Measurements from ENCODE around the gene HTRA2. TPM values are rescaled to one million over a fixed set of nuclear protein-coding genes. Genes with fewer than 3 reads are reported as not detected.
"Not testable (repeated sequence)": the region's sequence is repeated elsewhere in the genome, so short reads cannot be mapped to it uniquely, and the experiment has no call there.

The HTRA2 gene
- total RNA-seq: 10 to 100 TPM; 39.0 to 39.7 TPM

GRCh38 chr2:74529357-74530238 is at the start of gene HTRA2, which contains the start of gene AUP1:
TSS of gene HTRA2 (plus strand) at chr2:74529933. CDS start at chr2:74530007, 74 bp downstream.
TSS of gene AUP1 (minus strand) at chr2:74529706. CDS start at chr2:74529629, 77 bp downstream.
- intact Hi-C loops (cut with micrococcal nuclease): loop anchor here (1.0 to 10.0 kb wide), 14 partner anchors 13 to 705 kb away; partner anchors contain the start of genes C2orf81, DOK1, HK2 and INO80B
- peaks cover 40% of the 10 kb centered on the region for H3K4me1 Mint-ChIP-seq (ENCODE audit: low read depth)
- H3K9me3 Mint-ChIP-seq: no peaks in the 10 kb centered on the region
- peaks cover 48% of the 10 kb centered on the region for H3K36me3 Mint-ChIP-seq (ENCODE audit: low read depth)
- peak within 1 kb of the TSS; percentile 98 for H3K4me3 Mint-ChIP-seq
- peak within 1 kb of the TSS; percentile 91 for H3K27ac Mint-ChIP-seq
- CTCF ChIA-PET: interaction anchor here (0.9 to 4.4 kb wide), 10 partner anchors 9 to 60 kb away, joined by 3 to 39 read pairs (median 4); partner anchors contain the start of genes CCDC142 and TTC31
- DNase-seq: peak; percentile 96
- H3K27me3 Mint-ChIP-seq (ENCODE audit: low read depth): no peaks in the 10 kb centered on the region

GRCh38 chr2:74481431-74481830 is 48.3 kb upstream of the HTRA2 start:
- H3K27me3 Mint-ChIP-seq (ENCODE audit: low read depth): no peaks in the 10 kb centered on the region
- intact Hi-C loops (cut with micrococcal nuclease): loop anchor here (5.0 kb wide), 1 partner anchor 236 kb away; no protein-coding TSS in a partner anchor
- no peak overlapping the region for H3K27ac Mint-ChIP-seq
- H3K4me3 Mint-ChIP-seq: peak overlapping the region; percentile 93
- CTCF ChIA-PET: interaction anchor here (1.1 to 8.2 kb wide), 10 partner anchors 9 to 104 kb away, joined by 3 to 144 read pairs (median 9); partner anchors contain the start of genes HTRA2, INO80B, LBX2 and MRPL53
- H3K9me3 Mint-ChIP-seq: no peaks in the 10 kb centered on the region
- peaks cover 32% of the 10 kb centered on the region for H3K4me1 Mint-ChIP-seq (ENCODE audit: low read depth)
- peaks cover 16% of the 10 kb centered on the region for H3K36me3 Mint-ChIP-seq (ENCODE audit: low read depth)
- no peak for DNase-seq

- intact Hi-C loops (cut with micrococcal nuclease): loop anchor here (2.0 to 5.0 kb wide), 2 partner anchors 235 to 353 kb away; partner anchors contain the start of gene HK2
- peaks cover 16% of the 10 kb centered on the region for H3K36me3 Mint-ChIP-seq (ENCODE audit: low read depth)
- peak overlapping the region; percentile 98 for H3K27ac Mint-ChIP-seq
- H3K9me3 Mint-ChIP-seq: no peaks in the 10 kb centered on the region
- DNase-seq: peak; percentile 57
- H3K27me3 Mint-ChIP-seq (ENCODE audit: low read depth): no peaks in the 10 kb centered on the region
- peak overlapping the region; percentile 93 for H3K4me3 Mint-ChIP-seq
- peaks cover 32% of the 10 kb centered on the region for H3K4me1 Mint-ChIP-seq (ENCODE audit: low read depth)
- CTCF ChIA-PET: interaction anchor here (0.5 to 8.2 kb wide), 18 partner anchors 7 to 109 kb away, joined by 3 to 144 read pairs (median 6); partner anchors contain the start of genes AUP1, HTRA2, INO80B and LBX2
These were observed 47.6 kb upstream of the HTRA2 start for GRCh38 chr2:74481961-74482800.

GRCh38 chr2:74482801-74483674 is 46.7 kb upstream of the HTRA2 start, which contains the start of the genes CCDC142 and TTC31:
TSS of gene CCDC142 (minus strand) at chr2:74482998. CDS start at chr2:74482837, 161 bp downstream.
TSS of gene TTC31 (plus strand) at chr2:74483081. CDS start at chr2:74483096, 15 bp downstream.
- peak within 1 kb of the TSS; percentile 93 for H3K4me3 Mint-ChIP-seq
- H3K27me3 Mint-ChIP-seq (ENCODE audit: low read depth): no peaks in the 10 kb centered on the region
- peaks cover 17% of the 10 kb centered on the region for H3K36me3 Mint-ChIP-seq (ENCODE audit: low read depth)
- CTCF ChIA-PET: interaction anchor here (0.5 to 8.2 kb wide), 23 partner anchors 8 to 198 kb away, joined by 3 to 144 read pairs (median 4); partner anchors contain the start of genes AUP1, HTRA2, INO80B and LBX2
- peaks cover 32% of the 10 kb centered on the region for H3K4me1 Mint-ChIP-seq (ENCODE audit: low read depth)
- peak within 1 kb of the TSS; percentile 98 for H3K27ac Mint-ChIP-seq
- intact Hi-C loops (cut with micrococcal nuclease): loop anchor here (1.0 to 5.0 kb wide), 11 partner anchors 11 to 393 kb away; partner anchors contain the start of genes AUP1, HK2, HTRA2 and MRPL53
- H3K9me3 Mint-ChIP-seq: no peaks in the 10 kb centered on the region
- DNase-seq: peak; percentile 97

- not testable (repeated sequence) for DNase-seq; H3K27me3 Mint-ChIP-seq (ENCODE audit: low read depth); H3K9me3 Mint-ChIP-seq
- peak overlapping the region; percentile 93 for H3K4me3 Mint-ChIP-seq
- CTCF ChIA-PET: interaction anchor here (0.6 to 8.2 kb wide), 19 partner anchors 8 to 804 kb away, joined by 3 to 144 read pairs (median 4); partner anchors contain the start of genes HTRA2, INO80B and MRPL53
- H3K4me1 Mint-ChIP-seq (ENCODE audit: low read depth): peaks cover 32% of the 10 kb centered on the region
- H3K27ac Mint-ChIP-seq: peak overlapping the region; percentile 98
- H3K36me3 Mint-ChIP-seq (ENCODE audit: low read depth): peaks cover 18% of the 10 kb centered on the region
- intact Hi-C loops (cut with micrococcal nuclease): loop anchor here (1.0 to 5.0 kb wide), 11 partner anchors 11 to 393 kb away; partner anchors contain the start of genes AUP1, HK2, HTRA2 and MRPL53
These were observed 46.0 kb upstream of the HTRA2 start for GRCh38 chr2:74483675-74484164.

GRCh38 chr2:74486141-74486540 is 43.6 kb upstream of the HTRA2 start:
- H3K27ac Mint-ChIP-seq: no peak overlapping the region
- H3K4me1 Mint-ChIP-seq (ENCODE audit: low read depth): peaks cover 15% of the 10 kb centered on the region
- H3K4me3 Mint-ChIP-seq: no peak overlapping the region
- no peak for DNase-seq
- intact Hi-C loops (cut with micrococcal nuclease): no loop called here
- H3K9me3 Mint-ChIP-seq: no peaks in the 10 kb centered on the region
- H3K27me3 Mint-ChIP-seq (ENCODE audit: low read depth): no peaks in the 10 kb centered on the region
- CTCF ChIA-PET: interaction anchor here (8.2 kb wide), 1 partner anchor 100 kb away, joined by 144 read pairs; no protein-coding TSS in a partner anchor
- peaks cover 16% of the 10 kb centered on the region for H3K36me3 Mint-ChIP-seq (ENCODE audit: low read depth)

- DNase-seq: no peak
- intact Hi-C loops (cut with micrococcal nuclease): no loop called here
- Mint-ChIP-seq H3K36me3 (ENCODE audit: low read depth) (peaks cover 27% of the 10 kb centered on the region), H3K4me3 (no peak overlapping the region), H3K27me3 (ENCODE audit: low read depth) (no peaks in the 10 kb centered on the region), H3K9me3 (no peaks in the 10 kb centered on the region), H3K27ac (no peak overlapping the region), H3K4me1 (ENCODE audit: low read depth) (peaks cover 6% of the 10 kb centered on the region)
- CTCF ChIA-PET: interaction anchor here (0.6 kb wide), 1 partner anchor 172 kb away, joined by 3 read pairs; no protein-coding TSS in a partner anchor
These were observed 40.9 kb upstream of the HTRA2 start for GRCh38 chr2:74488643-74489481.

GRCh38 chr2:74489906-74490305 is 39.8 kb upstream of the HTRA2 start:
- intact Hi-C loops (cut with micrococcal nuclease): no loop called here
- Mint-ChIP-seq H3K27ac (no peak overlapping the region), H3K36me3 (ENCODE audit: low read depth) (peaks cover 27% of the 10 kb centered on the region), H3K4me1 (ENCODE audit: low read depth) (peaks cover 2% of the 10 kb centered on the region), H3K4me3 (no peak overlapping the region), H3K27me3 (ENCODE audit: low read depth) (no peaks in the 10 kb centered on the region), H3K9me3 (no peaks in the 10 kb centered on the region)
- no peak for DNase-seq
- CTCF ChIA-PET: no interaction called here

GRCh38 chr2:74491648-74492544 is 37.8 kb upstream of the HTRA2 start:
- CTCF ChIA-PET: interaction anchor here (1.3 to 3.9 kb wide), 2 partner anchors 9 to 95 kb away, joined by 4 to 21 read pairs; partner anchors contain the start of genes CCDC142 and TTC31
- intact Hi-C loops (cut with micrococcal nuclease): no loop called here
- H3K27ac Mint-ChIP-seq: no peak overlapping the region

More at GRCh38 chr2:74491648-74492544, 37.8 kb upstream of the HTRA2 start:
- Mint-ChIP-seq H3K27me3 (ENCODE audit: low read depth) (no peaks in the 10 kb centered on the region), H3K9me3 (no peaks in the 10 kb centered on the region), H3K4me1 (ENCODE audit: low read depth) (no peaks in the 10 kb centered on the region), H3K36me3 (ENCODE audit: low read depth) (peaks cover 21% of the 10 kb centered on the region), H3K4me3 (no peak overlapping the region)
- DNase-seq: no peak
